H9 (cell line): ENCODE measurements around the gene STAP2. TPM values are rescaled to one million over a fixed set of nuclear protein-coding genes. Genes with fewer than 3 reads are reported as not detected.
A peak's percentile ranks its signal among the peaks of the same experiment; 100 is the strongest.

Experiments
- DNase-seq: peaks from one replicate; pipeline ENCODE4 v3.0.0-alpha.2; 2017
- H2AFZ ChIP-seq: one replicate; pipeline ENCODE4 v1.6.1; 2013; ENCODE audit warnings: mild to moderate bottlenecking, low read length, control low read depth, moderate library complexity
- H2AK5ac ChIP-seq: 2 replicates; pipeline ENCODE4 v1.6.1; 2013; ENCODE audit warnings: low read length, control low read depth, mixed read lengths; ENCODE audit not compliant: insufficient read length
- H2BK120ac ChIP-seq: one replicate; pipeline ENCODE4 v1.6.1; 2013; ENCODE audit warnings: low read depth, mild to moderate bottlenecking, low read length, control low read depth, inconsistent platforms; ENCODE audit not compliant: poor library complexity, severe bottlenecking
- H2BK12ac ChIP-seq: 2 replicates; pipeline ENCODE4 v1.6.1; 2013; ENCODE audit warnings: low read length, control low read depth, mixed read lengths, low read depth; ENCODE audit not compliant: insufficient read length
- H2BK15ac ChIP-seq: 2 replicates; pipeline ENCODE4 v1.6.1; 2013; ENCODE audit warnings: low read depth, low read length, control low read depth
- H2BK20ac ChIP-seq: one replicate; pipeline ENCODE4 v1.6.1; 2013; ENCODE audit warnings: low read depth, mild to moderate bottlenecking, low read length, control low read depth, inconsistent platforms; ENCODE audit not compliant: poor library complexity, severe bottlenecking
- H2BK5ac ChIP-seq: 2 replicates; pipeline ENCODE4 v1.6.1; 2013; ENCODE audit warnings: low read length, control low read depth, mixed read lengths; ENCODE audit not compliant: insufficient read length
- H3K14ac ChIP-seq: 2 replicates; pipeline ENCODE4 v1.6.1; 2013; ENCODE audit warnings: low read length, control low read depth; ENCODE audit not compliant: insufficient read depth
- H3K18ac ChIP-seq: 2 replicates; pipeline ENCODE4 v1.6.1; 2013; ENCODE audit warnings: low read depth, mild to moderate bottlenecking, mixed read lengths, low read length, control low read depth; ENCODE audit not compliant: insufficient read length
- H3K23ac ChIP-seq: 2 replicates; pipeline ENCODE4 v1.6.1; 2013; ENCODE audit warnings: low read length, control low read depth, mixed read lengths, low read depth; ENCODE audit not compliant: insufficient read length
- H3K23me2 ChIP-seq: 2 replicates; pipeline ENCODE4 v1.6.1; 2013; ENCODE audit warnings: low read depth, mild to moderate bottlenecking, mixed read lengths, low read length, control low read depth; ENCODE audit not compliant: insufficient read length, poor library complexity, severe bottlenecking
- H3K27ac ChIP-seq: 2 replicates; pipeline ENCODE4 v1.5.1; 2013; ENCODE audit warnings: low read length, control low read depth, mixed read lengths, low read depth; ENCODE audit not compliant: insufficient read length
- H3K27me3 ChIP-seq: 2 replicates; pipeline ENCODE4 v1.6.1; 2013; ENCODE audit warnings: low read length, control low read depth, inconsistent platforms; ENCODE audit not compliant: insufficient read depth
- H3K4ac ChIP-seq: 2 replicates; pipeline ENCODE4 v1.6.1; 2013; ENCODE audit warnings: low read depth, mild to moderate bottlenecking, control low read depth, inconsistent platforms, low read length, moderate library complexity
- H3K4me1 ChIP-seq: 2 replicates; pipeline ENCODE4 v1.6.1; 2013; ENCODE audit warnings: low read length, control low read depth, inconsistent platforms; ENCODE audit not compliant: insufficient read depth
- H3K4me2 ChIP-seq: 2 replicates; pipeline ENCODE4 v1.6.1; 2013; ENCODE audit warnings: low read length, control low read depth, mixed read lengths; ENCODE audit not compliant: insufficient read length, insufficient read depth
- H3K56ac ChIP-seq: 2 replicates; pipeline ENCODE4 v1.6.1; 2013; ENCODE audit warnings: low read depth, mild to moderate bottlenecking, mixed read lengths, low read length, control low read depth; ENCODE audit not compliant: insufficient read length
- H3K79me1 ChIP-seq: 2 replicates; pipeline ENCODE4 v1.6.1; 2013; ENCODE audit warnings: low read depth, mild to moderate bottlenecking, moderate library complexity, low read length, control low read depth, inconsistent platforms; ENCODE audit not compliant: insufficient read depth, poor library complexity, severe bottlenecking
- H3K79me2 ChIP-seq: 2 replicates; pipeline ENCODE4 v1.6.1; 2013; ENCODE audit warnings: low read length, control low read depth, inconsistent platforms; ENCODE audit not compliant: insufficient read depth
- H3K9ac ChIP-seq: 2 replicates; pipeline ENCODE4 v1.6.1; 2013; ENCODE audit warnings: low read length, control low read depth, mixed read lengths; ENCODE audit not compliant: insufficient read length; ENCODE audit errors: extremely low read depth
- H3K9me3 ChIP-seq: one replicate; pipeline ENCODE4 v1.6.1; 2013; ENCODE audit warnings: low read depth, low read length, inconsistent platforms; ENCODE audit not compliant: control insufficient read depth
- H3T11ph ChIP-seq: one replicate; pipeline ENCODE4 v1.6.1; 2013; ENCODE audit warnings: mild to moderate bottlenecking, low read length, control low read depth, inconsistent platforms
- H4K20me1 ChIP-seq: one replicate; pipeline ENCODE4 v1.6.1; 2013; ENCODE audit not compliant: control insufficient read depth, insufficient read length, insufficient read depth
- H4K5ac ChIP-seq: 2 replicates; pipeline ENCODE4 v1.6.1; 2013; ENCODE audit warnings: low read depth, mild to moderate bottlenecking, mixed read lengths, low read length, control low read depth; ENCODE audit not compliant: insufficient read length
- H4K8ac ChIP-seq: replicated peaks from 2 replicates; pipeline ENCODE4 v1.6.1; 2013; ENCODE audit warnings: low read length, control low read depth, mixed read lengths, low read depth; ENCODE audit not compliant: insufficient read length
- H4K91ac ChIP-seq: 2 replicates; pipeline ENCODE4 v1.6.1; 2013; ENCODE audit warnings: low read depth, mild to moderate bottlenecking, moderate library complexity, mixed read lengths, low read length, control low read depth; ENCODE audit not compliant: insufficient read length
- H3K27ac Mint-ChIP-seq, 3 experiments: 2 replicates in 2 of 3; 3 replicates in 1 of 3; pipeline ENCODE4 v1.8.0; 2020 to 2021; ENCODE audit warnings: mixed read lengths in 3 of 3, mild to moderate bottlenecking in 1 of 3, moderate library complexity in 1 of 3
- H3K27me3 Mint-ChIP-seq: 2 replicates; pipeline ENCODE4 v1.8.0; 2021; ENCODE audit warnings: low read depth, mild to moderate bottlenecking, moderate library complexity, mixed read lengths
- H3K36me3 Mint-ChIP-seq, 3 experiments: 2 replicates in 2 of 3; 3 replicates in 1 of 3; pipeline ENCODE4 v1.8.0; 2020 to 2021; ENCODE audit warnings: low read depth in 3 of 3, mixed read lengths in 3 of 3; ENCODE audit not compliant: insufficient read depth in 1 of 3
- H3K4me1 Mint-ChIP-seq, 2 experiments: 2 replicates each; pipeline ENCODE4 v1.8.0; 2020; ENCODE audit warnings: mixed read lengths in 2 of 2
- H3K4me3 Mint-ChIP-seq, 2 experiments: 2 replicates in 1 of 2; 3 replicates in 1 of 2; pipeline ENCODE4 v1.8.0; 2020 to 2021; ENCODE audit warnings: mild to moderate bottlenecking in 2 of 2, mixed read lengths in 2 of 2, moderate library complexity in 1 of 2
- H3K9me3 Mint-ChIP-seq, 2 experiments: 2 replicates in 1 of 2; 3 replicates in 1 of 2; pipeline ENCODE4 v1.8.0; 2020; ENCODE audit warnings: mild to moderate bottlenecking in 2 of 2, mixed read lengths in 2 of 2, moderate library complexity in 1 of 2
- WGBS: extraction: QIAGEN DNeasy Blood & Tissue Kit; methylation state at CpG from one replicate; pipeline ENCODE4 v1.1.7; 2013; ENCODE audit warnings: missing lambda C conversion rate, low lambda C conversion rate, mixed read lengths; ENCODE audit not compliant: insufficient read length; ENCODE audit errors: extremely low coverage; 5-methylcytosine and 5-hydroxymethylcytosine counted together
- total RNA-seq: library from RNA; stranded (reverse); gene quantifications from 2 replicates; pipeline ENCODE4 v1.2.1, GENCODE V29; 2021
- TF ChIP-seq, protein P1 (sequence below): fragments of 200-600 bp; sonication (generic); conservative IDR thresholded peaks from 3 replicates; pipeline ENCODE4 v1.8.0; 2021; ENCODE audit warnings: antibody characterized with exemption, mild to moderate bottlenecking

The STAP2 gene
- total RNA-seq, 1 experiment from 2014 or later = 20.2 TPM

DNA sequence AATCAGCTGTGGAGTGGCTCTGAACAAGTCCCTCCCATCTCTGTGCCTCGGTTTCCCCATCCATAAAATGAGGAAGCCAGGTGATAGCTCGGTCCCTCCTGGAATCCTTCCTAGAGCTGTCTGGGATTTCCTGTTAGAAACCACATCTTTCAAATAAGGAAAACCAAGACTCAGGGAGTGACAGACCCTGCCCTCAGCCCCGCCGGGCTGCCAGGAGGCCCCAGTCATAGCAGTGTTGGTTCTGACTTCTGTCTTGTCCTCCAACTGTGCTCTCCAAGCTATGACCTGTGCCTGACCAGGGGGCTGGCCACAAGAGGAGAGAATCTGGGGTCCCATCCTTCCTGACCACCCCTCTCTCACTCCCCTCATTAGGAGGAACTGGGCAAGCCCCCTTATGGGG lies 60.6 kb downstream of the STAP2 start:
- DNase-seq = no peak
- peak overlapping the region; percentile 83 for H3K4me2 ChIP-seq
- peak overlapping the region; percentile 69 to 90 for H3K4me3 Mint-ChIP-seq

More for the DNA sequence above, 60.6 kb downstream of the STAP2 start:
- Histone ChIP-seq H4K5ac (no peak overlapping the region), H3K79me1 (no peaks in the 10 kb centered on the region), H3K4me1 (no peaks in the 10 kb centered on the region; the same call in 1 of the 2 replicates), H4K20me1 (no peaks in the 10 kb centered on the region), H2BK15ac (no peak overlapping the region), H3K18ac (no peak overlapping the region), H2BK120ac (no peak overlapping the region), H3K27me3 (peaks cover 11% of the 10 kb centered on the region; the same call in 1 of the 2 replicates), H2BK5ac (no peak overlapping the region), H3K14ac (no peak overlapping the region), H3K23ac (no peak overlapping the region), H3K23me2 (peaks cover 16% of the 10 kb centered on the region), H2BK12ac (no peak overlapping the region), H3T11ph (no peak overlapping the region), H3K4ac (no peak overlapping the region), H3K27ac (no peak overlapping the region), H2AFZ (no peak overlapping the region), H3K56ac (no peak overlapping the region), H2BK20ac (no peak overlapping the region), H3K9me3 (no peaks in the 10 kb centered on the region), H3K79me2 (no peaks in the 10 kb centered on the region), H2AK5ac (no peak overlapping the region), H4K8ac (no peak overlapping the region), H4K91ac (no peak overlapping the region), H3K9ac (no peak overlapping the region)
- no CpG with 5 or more reads among the region's 4 CpGs for WGBS
- peaks cover 55% of the 10 kb centered on the region for H3K27me3 Mint-ChIP-seq
- H3K9me3 Mint-ChIP-seq = no peaks in the 10 kb centered on the region; a peak in 1 of 5 replicates
- no peak overlapping the region; a peak in 1 of 7 replicates for H3K27ac Mint-ChIP-seq
- peaks cover 0 to 1% (median 0%) of the 10 kb centered on the region in 3 experiments; a peak in 1 of 7 replicates for H3K36me3 Mint-ChIP-seq
- TF ChIP-seq, protein P1, sequence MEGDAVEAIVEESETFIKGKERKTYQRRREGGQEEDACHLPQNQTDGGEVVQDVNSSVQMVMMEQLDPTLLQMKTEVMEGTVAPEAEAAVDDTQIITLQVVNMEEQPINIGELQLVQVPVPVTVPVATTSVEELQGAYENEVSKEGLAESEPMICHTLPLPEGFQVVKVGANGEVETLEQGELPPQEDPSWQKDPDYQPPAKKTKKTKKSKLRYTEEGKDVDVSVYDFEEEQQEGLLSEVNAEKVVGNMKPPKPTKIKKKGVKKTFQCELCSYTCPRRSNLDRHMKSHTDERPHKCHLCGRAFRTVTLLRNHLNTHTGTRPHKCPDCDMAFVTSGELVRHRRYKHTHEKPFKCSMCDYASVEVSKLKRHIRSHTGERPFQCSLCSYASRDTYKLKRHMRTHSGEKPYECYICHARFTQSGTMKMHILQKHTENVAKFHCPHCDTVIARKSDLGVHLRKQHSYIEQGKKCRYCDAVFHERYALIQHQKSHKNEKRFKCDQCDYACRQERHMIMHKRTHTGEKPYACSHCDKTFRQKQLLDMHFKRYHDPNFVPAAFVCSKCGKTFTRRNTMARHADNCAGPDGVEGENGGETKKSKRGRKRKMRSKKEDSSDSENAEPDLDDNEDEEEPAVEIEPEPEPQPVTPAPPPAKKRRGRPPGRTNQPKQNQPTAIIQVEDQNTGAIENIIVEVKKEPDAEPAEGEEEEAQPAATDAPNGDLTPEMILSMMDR = no peak
- H3K4me1 Mint-ChIP-seq = peaks cover 5 to 15% of the 10 kb centered on the region in 2 experiments
